ENCODE measurements around the gene MAL.

DNA sequence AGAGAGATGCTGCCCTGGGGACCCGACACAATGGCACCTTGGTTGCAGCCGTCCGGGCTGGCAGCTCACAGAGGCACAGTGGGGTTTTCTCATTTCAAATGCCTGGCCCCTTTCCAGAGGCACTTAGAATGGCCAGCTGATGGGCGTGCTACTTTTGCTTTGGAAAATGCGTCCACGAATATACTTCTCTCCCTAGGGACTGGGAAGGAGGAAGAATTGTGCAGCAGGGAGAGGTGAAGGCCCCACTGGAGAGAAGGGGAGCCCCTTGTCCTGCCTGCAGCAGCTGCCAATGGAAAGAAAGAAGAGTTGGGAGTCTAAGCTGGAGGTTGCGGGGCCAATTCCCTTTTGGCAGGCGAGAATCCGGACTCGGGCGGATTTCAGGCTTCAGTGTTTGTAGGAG is 1.1 kb upstream of the MAL start:
- no peak for TF ChIP-seq EZH2 (IDR thresholded peaks at IDR 0.05; ENCODE audit: insufficient read depth, poor library complexity, severe bottlenecking)
- no peak for TF ChIP-seq EZH2phosphoT487 (IDR thresholded peaks at IDR 0.05; ENCODE audit: insufficient read depth, low read depth)
